Rectal smooth muscle tissue (tissue), 1 donor: Measurements from ENCODE around the gene KCNG2.

Experiments
- H3K27ac ChIP-seq: one replicate; pipeline ENCODE4 v1.7.0; 2013; ENCODE audit warnings: low read depth, low read length, inconsistent platforms
- H3K27me3 ChIP-seq: one replicate; pipeline ENCODE4 v1.7.0; 2013; ENCODE audit warnings: low read length; ENCODE audit not compliant: control insufficient read depth, insufficient read depth
- H3K36me3 ChIP-seq: one replicate; pipeline ENCODE4 v1.7.0; 2013; ENCODE audit warnings: low read length; ENCODE audit not compliant: control insufficient read depth, insufficient read depth
- H3K4me1 ChIP-seq: one replicate; pipeline ENCODE4 v1.7.0; 2013; ENCODE audit warnings: low read length; ENCODE audit not compliant: control insufficient read depth, insufficient read depth
- H3K4me3 ChIP-seq: one replicate; pipeline ENCODE4 v1.7.0; 2013; ENCODE audit warnings: low read length
- H3K9ac ChIP-seq: one replicate; pipeline ENCODE4 v1.7.0; 2013; ENCODE audit warnings: low read length

Gene KCNG2

DNA sequence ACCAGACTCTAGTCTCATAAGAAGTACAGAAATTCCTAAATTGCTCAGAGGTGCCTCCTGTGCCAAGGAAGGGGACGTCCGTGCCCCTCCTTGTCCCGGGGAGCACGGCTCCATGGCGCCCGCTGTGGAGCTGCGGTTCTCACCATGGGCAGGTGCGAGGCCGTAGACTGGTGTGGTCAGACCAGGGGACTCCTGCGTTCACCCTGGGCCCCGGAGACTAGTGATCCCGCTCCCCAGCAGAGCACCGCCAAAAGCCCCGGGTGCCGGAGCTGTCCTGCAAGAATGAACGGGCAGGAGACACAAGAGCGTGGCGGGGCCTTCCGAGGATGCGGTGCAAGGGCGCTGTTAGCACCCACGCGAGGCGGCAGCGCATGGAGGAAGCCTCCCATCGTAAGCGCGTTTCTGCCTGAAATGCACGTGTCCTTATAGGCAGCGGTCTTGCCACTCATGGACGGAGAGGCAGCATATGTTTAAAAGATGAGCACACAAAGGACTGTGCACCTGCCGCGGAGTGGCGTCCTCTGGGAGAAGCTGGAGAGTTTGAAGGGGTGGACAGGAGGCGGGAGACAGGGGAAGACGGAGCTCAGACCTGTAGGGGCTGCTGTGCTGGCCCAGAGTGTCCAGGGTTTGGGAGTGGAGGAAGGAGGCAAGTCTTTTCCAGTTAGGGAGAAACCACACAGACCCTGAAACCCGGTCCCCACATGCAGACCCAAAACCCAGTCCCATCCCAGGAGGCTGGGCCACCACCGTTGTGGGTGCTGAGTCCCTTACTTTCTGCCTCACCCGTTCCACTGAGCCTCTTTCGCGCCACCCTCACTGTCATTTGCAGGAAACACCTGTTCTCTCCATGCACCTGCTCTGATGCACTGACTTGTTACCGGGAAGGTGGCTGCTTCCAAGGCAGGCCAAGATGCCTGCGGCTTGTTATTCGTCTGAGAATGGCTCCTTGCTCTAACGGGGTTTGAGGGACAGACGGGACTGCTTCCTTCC lies 7.5 kb upstream of the KCNG2 start:
- Histone ChIP-seq H3K36me3 (no peaks in the 10 kb centered on the region), H3K27me3 (peaks cover 13% of the 10 kb centered on the region), H3K4me1 (no peaks in the 10 kb centered on the region), H3K9ac (no peak overlapping the region), H3K27ac (no peak overlapping the region), H3K4me3 (no peak overlapping the region)

DNA sequence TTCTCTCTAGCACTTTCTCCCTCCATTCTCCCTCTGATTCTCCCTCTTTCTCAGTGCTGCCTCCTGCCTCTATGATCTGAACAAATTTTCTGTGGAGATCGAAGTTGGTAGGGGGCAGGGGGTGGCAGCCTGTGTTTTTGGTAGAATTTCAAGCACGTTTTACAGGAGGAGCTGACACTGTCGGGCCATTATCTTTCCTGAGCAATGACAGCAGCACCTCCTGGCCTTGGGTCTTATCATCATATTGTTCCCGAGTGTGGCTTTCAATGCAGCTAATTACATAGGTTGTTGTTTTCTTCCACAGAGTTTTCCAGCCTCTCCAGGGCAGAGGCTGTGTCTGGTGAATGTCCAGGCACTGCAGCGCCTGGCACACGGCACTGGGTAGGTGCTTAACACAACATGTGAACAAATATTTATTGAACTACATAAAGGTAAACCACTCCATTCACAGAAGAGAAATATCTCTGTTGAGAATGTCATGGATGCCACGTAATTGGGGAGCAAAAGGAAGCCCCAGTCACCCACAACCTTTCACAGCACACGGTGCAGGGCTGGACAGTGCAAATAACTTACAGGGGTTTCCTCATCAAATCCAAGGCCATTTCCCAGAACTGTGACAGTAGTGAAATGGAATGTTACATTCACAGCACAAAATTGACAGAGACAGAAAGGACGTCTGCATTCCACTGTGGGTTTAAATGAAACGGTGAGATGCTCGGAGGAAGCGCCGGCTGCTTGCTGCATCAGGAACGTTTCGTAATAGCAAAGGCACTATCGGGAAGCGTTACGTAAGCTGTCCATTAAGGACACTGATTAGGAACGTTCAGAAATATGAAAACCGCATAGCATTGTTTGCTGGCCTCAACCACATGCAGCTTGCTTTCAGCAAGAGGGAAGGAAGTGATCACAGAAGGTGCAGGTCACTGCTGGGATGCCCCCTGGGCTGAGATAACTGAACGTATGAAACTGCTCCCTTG lies 6.5 kb upstream of the KCNG2 start:
- Histone ChIP-seq H3K36me3 (no peaks in the 10 kb centered on the region), H3K9ac (no peak overlapping the region), H3K27me3 (peaks cover 9% of the 10 kb centered on the region), H3K4me1 (no peaks in the 10 kb centered on the region), H3K4me3 (no peak overlapping the region), H3K27ac (no peak overlapping the region)

DNA sequence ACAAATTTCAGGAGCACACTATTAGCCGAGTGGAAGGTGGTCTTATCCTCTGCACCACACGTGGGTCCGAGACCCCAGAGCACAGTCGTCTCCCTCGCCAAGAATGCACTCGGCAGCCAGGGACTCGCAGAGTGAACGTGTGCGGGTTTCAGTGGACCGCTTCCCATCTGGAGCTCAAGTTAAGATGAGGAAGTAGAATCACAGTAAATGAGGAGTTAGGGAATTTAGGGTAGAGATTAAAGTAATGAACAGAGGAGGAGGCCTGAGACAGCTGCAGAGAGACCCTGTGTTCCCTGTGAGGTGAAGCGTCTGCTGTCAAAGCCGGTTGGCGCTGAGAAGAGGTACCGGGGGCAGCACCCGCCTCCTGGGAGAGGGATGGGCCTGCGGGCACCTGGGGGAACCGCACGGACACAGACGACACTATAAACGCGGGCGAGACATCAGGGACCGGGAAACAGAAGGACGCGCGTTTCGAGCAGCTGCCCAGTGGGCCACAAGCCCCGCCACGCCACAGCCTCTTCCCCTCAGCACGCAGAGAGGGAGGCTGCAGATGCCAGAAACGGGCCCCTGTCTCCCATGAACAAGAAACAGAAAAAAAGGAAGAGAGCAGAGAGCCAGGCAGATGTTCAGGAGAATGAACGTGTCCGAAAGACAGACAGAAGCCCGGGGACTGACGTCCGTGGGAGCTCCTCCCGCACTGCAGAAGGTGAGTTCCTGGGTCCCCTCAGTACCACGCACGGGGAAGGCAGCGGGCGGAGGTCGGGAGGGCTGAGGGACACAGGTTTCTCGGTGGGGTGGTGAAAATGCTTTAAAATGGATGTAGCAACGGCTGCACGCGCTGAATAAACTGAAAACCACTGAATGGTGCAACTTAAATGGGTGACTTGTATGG lies 5.4 kb upstream of the KCNG2 start:
- H3K27me3 ChIP-seq, result peaks cover 19% of the 10 kb centered on the region
- no peaks in the 10 kb centered on the region for H3K36me3 ChIP-seq
- no peak overlapping the region for H3K9ac ChIP-seq
- H3K4me1 ChIP-seq, result no peaks in the 10 kb centered on the region
- no peak overlapping the region for H3K4me3 ChIP-seq
- no peak overlapping the region for H3K27ac ChIP-seq

DNA sequence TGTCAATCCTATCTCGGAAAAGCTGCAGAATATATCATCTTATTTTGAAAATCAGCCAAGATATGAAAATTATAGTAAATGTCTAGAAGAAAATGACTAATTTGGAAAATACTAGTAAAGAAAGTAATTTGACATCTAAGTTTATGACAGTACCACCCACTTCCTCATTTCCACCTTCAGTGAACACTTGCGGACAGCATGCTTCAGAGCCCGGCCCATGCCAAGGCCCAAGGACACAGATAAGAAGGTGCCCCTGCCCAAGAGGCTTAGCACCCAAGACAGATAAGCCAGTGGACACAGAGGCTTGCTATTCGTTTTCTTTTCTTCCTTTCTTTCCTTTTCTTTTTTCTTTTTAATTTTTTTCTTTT lies 4.8 kb upstream of the KCNG2 start:
- peaks cover 21% of the 10 kb centered on the region for H3K27me3 ChIP-seq
- no peak overlapping the region for H3K27ac ChIP-seq
- no peaks in the 10 kb centered on the region for H3K4me1 ChIP-seq
- no peaks in the 10 kb centered on the region for H3K36me3 ChIP-seq
- no peak overlapping the region for H3K4me3 ChIP-seq
- no peak overlapping the region for H3K9ac ChIP-seq

DNA sequence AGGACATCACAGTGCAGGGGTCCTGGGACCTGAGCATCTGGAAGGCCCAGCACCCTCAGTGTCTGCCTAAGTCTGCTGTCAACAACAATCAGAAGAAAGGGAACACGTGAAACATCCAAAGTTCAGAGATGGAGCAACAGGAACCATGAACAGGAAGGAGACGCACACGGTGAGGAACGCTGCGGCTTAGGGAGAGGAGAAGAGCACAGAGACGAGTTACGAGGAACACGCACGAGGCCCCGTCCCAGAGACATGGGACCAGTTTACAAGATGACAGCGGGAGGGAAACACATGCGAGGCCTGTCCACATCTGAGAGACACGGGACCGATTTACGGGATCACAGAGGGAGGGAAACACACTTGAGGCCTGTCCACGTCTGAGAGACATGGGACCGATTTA lies 2.9 kb upstream of the KCNG2 start:
- Histone ChIP-seq H3K4me3 (no peak overlapping the region), H3K9ac (no peak overlapping the region), H3K4me1 (no peaks in the 10 kb centered on the region), H3K36me3 (no peaks in the 10 kb centered on the region), H3K27me3 (peaks cover 22% of the 10 kb centered on the region), H3K27ac (no peak overlapping the region)

DNA sequence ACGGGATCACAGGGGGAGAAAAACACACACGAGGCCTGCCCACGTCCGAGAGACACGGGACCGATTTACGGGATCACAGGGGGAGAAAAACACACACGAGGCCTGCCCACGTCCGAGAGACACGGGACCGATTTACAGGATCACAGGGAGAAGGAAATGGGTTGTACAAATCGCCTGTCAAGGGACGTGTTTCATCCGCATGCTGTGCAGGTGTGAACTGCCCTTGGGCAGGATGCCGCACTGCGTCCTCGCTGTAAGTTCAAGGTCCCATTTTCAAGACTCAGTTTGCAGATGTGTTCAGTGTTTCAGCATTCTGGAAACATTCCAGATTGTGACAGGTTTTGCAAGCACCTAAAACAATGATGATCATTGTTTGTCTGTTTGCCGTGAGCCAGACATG lies 2.3 kb upstream of the KCNG2 start:
- H3K27me3 ChIP-seq, result peaks cover 22% of the 10 kb centered on the region
- no peak overlapping the region for H3K4me3 ChIP-seq
- no peaks in the 10 kb centered on the region for H3K4me1 ChIP-seq

DNA sequence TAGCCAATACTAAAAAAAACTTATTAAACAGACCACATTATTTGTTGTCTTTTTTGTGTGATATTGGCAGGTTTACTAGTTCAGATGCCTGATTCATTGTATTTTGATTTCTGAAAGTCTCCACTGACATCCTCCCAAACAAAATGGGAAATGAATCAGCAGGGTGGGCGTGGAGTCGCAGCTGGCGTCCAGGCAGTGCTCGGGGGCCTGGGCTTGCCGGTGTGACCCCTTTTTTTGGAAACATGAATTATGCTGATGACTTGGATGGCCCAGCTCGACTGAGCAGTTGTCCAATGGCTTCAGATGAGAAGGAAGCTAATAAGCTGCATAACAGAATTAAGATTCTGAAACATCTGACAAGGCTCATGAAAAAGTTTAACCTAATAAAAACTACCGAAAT lies 1.7 kb upstream of the KCNG2 start:
- H3K9ac ChIP-seq, result no peak overlapping the region
- H3K4me3 ChIP-seq, result no peak overlapping the region
- no peaks in the 10 kb centered on the region for H3K36me3 ChIP-seq
- H3K27ac ChIP-seq, result no peak overlapping the region
- peaks cover 22% of the 10 kb centered on the region for H3K27me3 ChIP-seq
- H3K4me1 ChIP-seq, result no peaks in the 10 kb centered on the region

More for the DNA sequence above, 2.3 kb upstream of the KCNG2 start:
- Histone ChIP-seq H3K27ac (no peak overlapping the region), H3K9ac (no peak overlapping the region), H3K36me3 (no peaks in the 10 kb centered on the region)

DNA sequence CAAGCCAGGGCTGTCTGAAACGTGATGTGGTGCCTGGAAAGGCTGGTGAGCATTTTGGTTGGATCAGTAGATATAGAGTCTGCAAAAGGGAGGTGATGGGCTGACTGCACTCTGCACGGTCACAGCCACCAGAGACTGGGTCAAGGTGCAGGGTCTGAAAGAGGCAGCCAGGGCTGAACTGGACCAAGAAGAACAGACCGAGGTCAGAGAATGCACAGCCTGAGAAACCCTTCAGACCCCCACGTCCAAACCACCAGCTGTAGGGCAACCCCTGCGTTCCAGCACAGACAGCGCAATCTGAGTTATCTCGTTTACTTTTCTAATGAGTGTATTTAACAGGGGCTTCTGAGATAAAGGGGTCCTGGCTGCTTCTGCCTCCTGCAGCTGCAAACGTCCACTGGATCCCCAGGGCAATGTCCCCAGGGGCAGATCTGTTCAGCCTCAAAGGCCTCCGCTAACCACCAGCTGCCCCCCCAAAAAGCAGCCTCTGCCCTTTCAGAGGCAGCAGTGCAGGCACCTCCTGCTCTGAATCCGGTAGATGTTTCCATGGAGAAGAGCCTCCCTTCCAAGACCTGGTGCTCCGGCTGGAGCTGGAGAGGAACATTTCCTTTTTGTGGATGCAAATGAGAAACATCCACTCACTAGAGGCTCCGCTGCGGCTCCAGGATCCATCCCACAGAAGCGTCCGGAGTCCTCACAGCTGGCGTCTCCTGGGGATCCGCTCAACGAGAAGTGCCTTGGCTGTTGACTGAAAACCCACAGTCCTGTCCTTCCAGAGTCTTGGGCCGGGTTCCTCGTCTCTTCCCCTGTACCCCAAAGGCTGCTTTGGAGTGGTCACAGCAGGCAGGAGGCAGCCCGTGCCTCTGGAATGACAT lies 970 bp upstream of the KCNG2 start:
- H3K4me3 ChIP-seq, result no peak overlapping the region
- no peaks in the 10 kb centered on the region for H3K4me1 ChIP-seq
- H3K36me3 ChIP-seq, result no peaks in the 10 kb centered on the region
- peaks cover 22% of the 10 kb centered on the region for H3K27me3 ChIP-seq
- H3K27ac ChIP-seq, result no peak overlapping the region
- no peak overlapping the region for H3K9ac ChIP-seq

DNA sequence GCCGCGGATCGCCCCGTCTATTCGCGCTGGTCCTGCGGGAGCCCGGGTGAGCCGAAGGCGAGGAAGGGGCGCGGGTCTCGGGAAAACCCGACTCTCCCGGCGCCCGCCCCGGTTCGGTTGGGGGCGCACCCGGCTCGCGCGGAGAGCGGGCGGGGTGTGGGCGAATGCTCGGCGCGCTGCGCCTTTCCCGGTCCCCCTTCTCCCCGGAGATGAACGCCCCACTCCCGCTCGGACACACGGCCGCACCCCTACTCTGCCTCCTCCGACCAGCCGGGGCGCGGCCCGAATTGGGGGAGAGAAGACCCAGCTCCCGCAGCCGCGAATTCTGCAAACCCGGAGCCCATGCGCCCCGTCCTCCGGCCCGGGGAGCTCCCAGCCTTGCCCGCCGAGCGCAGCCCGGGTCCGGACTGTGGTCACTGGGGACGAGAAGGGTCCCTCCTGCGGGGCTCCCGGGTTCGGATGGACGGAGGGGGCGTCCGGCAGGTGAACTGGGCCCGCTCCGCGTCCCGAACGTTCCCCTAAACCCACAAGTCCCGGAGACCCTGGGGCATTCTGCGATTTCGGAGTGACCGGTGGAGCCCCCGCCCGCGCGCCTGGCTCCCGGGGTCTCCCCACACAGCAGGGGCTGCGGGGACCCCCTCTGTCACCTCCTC lies 734 bp downstream of the KCNG2 start:
- Histone ChIP-seq H3K4me3 (peak overlapping the region; percentile 32), H3K27me3 (peaks cover 22% of the 10 kb centered on the region)

DNA sequence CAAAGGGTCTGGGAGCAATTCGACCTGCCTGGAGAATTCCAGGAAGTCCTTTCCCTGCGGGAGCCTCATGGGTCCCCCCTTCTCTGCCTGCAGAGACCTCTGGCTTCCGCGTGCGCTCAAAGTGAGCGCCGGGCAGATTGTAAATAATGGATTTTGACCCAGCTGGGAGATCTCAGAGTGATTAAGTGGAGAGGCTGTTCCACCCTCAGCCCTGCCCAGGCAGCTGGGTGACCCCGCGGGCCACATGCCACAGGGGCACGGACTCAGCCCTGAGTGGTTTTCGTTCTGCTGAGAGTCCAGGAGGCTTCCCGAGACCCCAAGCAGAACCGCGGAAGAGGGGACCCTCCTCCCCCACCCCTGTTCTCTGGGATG lies 1.2 kb downstream of the KCNG2 start:
- H3K36me3 ChIP-seq, result no peaks in the 10 kb centered on the region
- peak overlapping the region; percentile 32 for H3K4me3 ChIP-seq
- H3K9ac ChIP-seq, result no peak overlapping the region
- H3K27me3 ChIP-seq, result peaks cover 22% of the 10 kb centered on the region
- no peak overlapping the region for H3K27ac ChIP-seq
- H3K4me1 ChIP-seq, result no peaks in the 10 kb centered on the region

More for the DNA sequence above, 734 bp downstream of the KCNG2 start:
- H3K9ac ChIP-seq, result no peak overlapping the region
- H3K27ac ChIP-seq, result no peak overlapping the region
- H3K4me1 ChIP-seq, result no peaks in the 10 kb centered on the region
- H3K36me3 ChIP-seq, result no peaks in the 10 kb centered on the region
